ENCODE measurements around the gene CHN2.

The CHN2 gene

DNA sequence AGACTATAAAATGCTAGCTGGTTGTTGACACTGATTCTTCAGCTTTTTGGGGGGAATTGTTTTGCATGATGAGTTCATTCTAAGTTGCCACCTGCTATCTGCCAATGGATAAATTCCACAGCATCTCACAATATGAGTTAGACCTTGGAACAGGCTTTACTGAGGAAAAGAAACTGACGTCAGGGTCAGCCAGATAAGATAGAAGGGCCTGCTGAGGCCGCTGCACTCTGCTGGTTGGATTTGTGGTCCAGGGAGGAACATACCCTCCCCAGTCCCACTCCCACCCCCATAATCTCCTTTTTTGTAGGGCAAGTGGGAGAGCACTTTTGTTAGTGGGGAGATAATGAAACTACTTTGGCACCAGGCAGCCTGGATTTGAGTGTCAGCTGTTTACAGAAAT lies 258.4 kb downstream of the CHN2 start:
- Histone ChIP-seq H3K4me3 (ENCODE audit: insufficient read depth, low read depth, low read length, poor library complexity, severe bottlenecking) (no peak overlapping the region), H3K36me3 (ENCODE audit: control insufficient read depth, insufficient read depth, low read length) (no peaks in the 10 kb centered on the region), H3K9me3 (ENCODE audit: control insufficient read depth, low read length) (no peaks in the 10 kb centered on the region), H3K27me3 (replicated peaks; ENCODE audit: control insufficient read depth, insufficient read depth, low read length, poor library complexity, severe bottlenecking) (no peaks in the 10 kb centered on the region), H3K27ac (ENCODE audit: insufficient read depth, low read length, poor library complexity, severe bottlenecking) (no peak overlapping the region), H3K4me1 (ENCODE audit: control insufficient read depth, insufficient read depth, low read length, poor library complexity, severe bottlenecking) (no peaks in the 10 kb centered on the region)
- DNase-seq, result no peak

DNA sequence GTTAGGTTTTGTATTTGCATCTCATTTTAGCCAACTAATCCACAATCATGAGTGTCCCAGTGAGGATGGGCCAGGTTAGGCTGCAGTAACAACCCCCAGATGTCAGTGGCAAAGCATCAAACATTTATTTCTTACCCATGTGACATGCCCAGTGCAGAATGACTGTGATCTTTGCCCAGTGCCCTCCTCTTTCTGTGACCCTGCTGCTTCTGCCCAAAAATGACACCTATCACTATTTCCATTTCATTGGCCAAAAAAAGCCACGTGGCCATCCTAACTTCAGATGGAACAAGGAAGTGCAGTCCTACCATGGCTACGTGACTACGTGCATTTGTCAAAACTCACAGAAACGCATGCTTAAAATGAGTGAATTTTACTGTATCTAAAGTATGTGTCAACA lies 259.9 kb downstream of the CHN2 start:
- no peaks in the 10 kb centered on the region for H3K4me1 ChIP-seq (ENCODE audit: control insufficient read depth, insufficient read depth, low read length, poor library complexity, severe bottlenecking)
- no peak overlapping the region for H3K4me3 ChIP-seq (ENCODE audit: insufficient read depth, low read depth, low read length, poor library complexity, severe bottlenecking)
- H3K27ac ChIP-seq (ENCODE audit: insufficient read depth, low read length, poor library complexity, severe bottlenecking), result no peak overlapping the region
- H3K27me3 ChIP-seq (replicated peaks; ENCODE audit: control insufficient read depth, insufficient read depth, low read length, poor library complexity, severe bottlenecking), result no peaks in the 10 kb centered on the region
- no peaks in the 10 kb centered on the region for H3K36me3 ChIP-seq (ENCODE audit: control insufficient read depth, insufficient read depth, low read length)
- no peak for DNase-seq
- no peaks in the 10 kb centered on the region for H3K9me3 ChIP-seq (ENCODE audit: control insufficient read depth, low read length)

DNA sequence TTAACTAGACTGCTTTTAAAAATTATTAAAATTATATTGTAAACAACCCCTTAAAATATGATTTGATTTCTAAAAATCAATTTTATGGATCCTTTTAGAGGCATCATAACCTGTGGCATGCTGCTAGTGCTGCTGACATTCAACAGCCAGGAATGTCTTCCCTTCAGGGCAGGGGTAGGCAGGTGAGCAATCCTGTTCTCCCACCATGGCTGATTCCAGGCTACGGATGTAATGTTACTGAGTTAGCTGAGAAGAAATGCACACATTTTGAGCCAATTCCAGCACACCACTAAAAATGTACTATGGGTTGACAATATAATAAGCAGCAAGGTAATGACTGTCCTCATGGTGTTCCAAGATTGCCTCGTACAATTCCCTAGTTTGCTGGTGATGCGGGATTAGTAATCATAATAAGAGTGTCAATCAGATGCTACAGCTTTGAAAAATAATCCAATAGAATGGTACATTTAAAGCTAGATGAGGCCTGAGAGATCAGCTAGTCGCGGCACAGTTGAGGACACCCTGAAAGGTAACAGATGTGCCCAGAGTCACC lies 260.4 kb downstream of the CHN2 start:
- DNase-seq, result no peak
- no peaks in the 10 kb centered on the region for H3K9me3 ChIP-seq (ENCODE audit: control insufficient read depth, low read length)
- H3K27ac ChIP-seq (ENCODE audit: insufficient read depth, low read length, poor library complexity, severe bottlenecking), result no peak overlapping the region
- H3K4me3 ChIP-seq (ENCODE audit: insufficient read depth, low read depth, low read length, poor library complexity, severe bottlenecking), result no peak overlapping the region
- H3K36me3 ChIP-seq (ENCODE audit: control insufficient read depth, insufficient read depth, low read length), result no peaks in the 10 kb centered on the region
- no peaks in the 10 kb centered on the region for H3K27me3 ChIP-seq (replicated peaks; ENCODE audit: control insufficient read depth, insufficient read depth, low read length, poor library complexity, severe bottlenecking)
- no peaks in the 10 kb centered on the region for H3K4me1 ChIP-seq (ENCODE audit: control insufficient read depth, insufficient read depth, low read length, poor library complexity, severe bottlenecking)

DNA sequence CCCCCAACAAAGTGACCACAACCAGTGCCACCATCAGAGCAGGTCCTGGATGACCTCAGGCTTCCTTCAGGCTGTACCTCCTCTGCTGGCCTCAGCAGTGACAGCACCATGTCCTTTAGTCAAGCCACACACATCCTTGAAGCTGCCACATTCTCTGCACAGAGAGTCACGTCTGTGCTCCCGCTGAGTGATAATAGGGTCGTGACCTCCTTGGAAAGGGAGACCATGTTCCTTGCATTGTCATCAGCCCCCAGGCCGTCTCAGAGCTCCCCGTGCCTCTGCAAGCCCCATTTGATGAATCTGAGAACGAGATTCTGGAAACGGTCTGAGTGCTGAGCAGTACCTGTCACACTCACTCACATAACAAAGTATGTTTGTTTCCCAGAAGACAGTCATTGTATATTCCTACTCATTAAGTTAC lies 262.6 kb downstream of the CHN2 start:
- H3K4me3 ChIP-seq (ENCODE audit: insufficient read depth, low read depth, low read length, poor library complexity, severe bottlenecking), result no peak overlapping the region
- no peaks in the 10 kb centered on the region for H3K27me3 ChIP-seq (replicated peaks; ENCODE audit: control insufficient read depth, insufficient read depth, low read length, poor library complexity, severe bottlenecking)
- H3K9me3 ChIP-seq (ENCODE audit: control insufficient read depth, low read length), result no peaks in the 10 kb centered on the region
- H3K4me1 ChIP-seq (ENCODE audit: control insufficient read depth, insufficient read depth, low read length, poor library complexity, severe bottlenecking), result no peaks in the 10 kb centered on the region
- H3K27ac ChIP-seq (ENCODE audit: insufficient read depth, low read length, poor library complexity, severe bottlenecking), result no peak overlapping the region
- DNase-seq, result no peak
- no peaks in the 10 kb centered on the region for H3K36me3 ChIP-seq (ENCODE audit: control insufficient read depth, insufficient read depth, low read length)

DNA sequence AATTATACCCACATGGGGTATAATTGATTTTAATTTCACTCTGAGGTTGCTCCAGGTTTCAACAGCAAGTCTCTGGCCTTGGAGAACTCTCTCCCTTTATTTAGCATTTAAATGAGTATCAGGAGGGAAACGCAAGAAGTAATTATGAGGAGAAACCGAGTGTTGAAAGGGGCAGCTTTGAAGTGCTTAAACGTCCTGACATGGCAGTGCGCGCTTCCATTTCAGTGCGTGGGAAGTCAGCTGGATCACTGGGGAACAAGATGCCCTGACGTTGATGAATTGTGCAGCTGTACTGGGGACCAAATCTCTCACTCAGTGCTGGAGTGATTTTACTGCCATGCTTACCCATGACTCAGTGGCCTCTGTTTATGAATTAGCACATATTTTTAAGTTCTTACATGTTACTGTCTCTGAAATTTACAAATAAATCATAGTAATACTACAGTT lies 263.0 kb downstream of the CHN2 start:
- Histone ChIP-seq H3K27me3 (replicated peaks; ENCODE audit: control insufficient read depth, insufficient read depth, low read length, poor library complexity, severe bottlenecking) (no peaks in the 10 kb centered on the region), H3K4me3 (ENCODE audit: insufficient read depth, low read depth, low read length, poor library complexity, severe bottlenecking) (no peak overlapping the region), H3K36me3 (ENCODE audit: control insufficient read depth, insufficient read depth, low read length) (no peaks in the 10 kb centered on the region), H3K9me3 (ENCODE audit: control insufficient read depth, low read length) (no peaks in the 10 kb centered on the region), H3K27ac (ENCODE audit: insufficient read depth, low read length, poor library complexity, severe bottlenecking) (no peak overlapping the region), H3K4me1 (ENCODE audit: control insufficient read depth, insufficient read depth, low read length, poor library complexity, severe bottlenecking) (no peaks in the 10 kb centered on the region)
- DNase-seq, result no peak

DNA sequence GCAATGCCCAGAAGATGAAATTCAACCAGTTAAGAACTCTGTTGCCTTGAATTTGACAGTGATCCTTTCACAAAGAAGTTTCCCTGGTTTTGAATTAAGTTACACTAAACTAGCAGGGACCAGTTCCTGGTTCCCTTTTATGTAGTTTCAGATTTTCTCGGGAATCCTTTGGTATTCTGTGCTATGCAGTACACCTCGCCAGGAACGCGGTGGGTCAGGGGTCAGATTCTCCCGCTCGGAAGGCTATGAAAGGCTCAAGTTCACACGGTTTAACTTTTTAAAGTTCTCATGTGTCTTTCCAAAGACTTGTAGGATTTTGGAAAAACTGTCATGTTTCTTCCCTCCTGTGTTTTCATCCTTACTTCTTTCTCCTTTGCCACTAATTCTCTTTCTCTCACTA lies 264.4 kb downstream of the CHN2 start:
- Histone ChIP-seq H3K4me3 (ENCODE audit: insufficient read depth, low read depth, low read length, poor library complexity, severe bottlenecking) (no peak overlapping the region), H3K27me3 (replicated peaks; ENCODE audit: control insufficient read depth, insufficient read depth, low read length, poor library complexity, severe bottlenecking) (no peaks in the 10 kb centered on the region), H3K9me3 (ENCODE audit: control insufficient read depth, low read length) (no peaks in the 10 kb centered on the region), H3K4me1 (ENCODE audit: control insufficient read depth, insufficient read depth, low read length, poor library complexity, severe bottlenecking) (no peaks in the 10 kb centered on the region), H3K27ac (ENCODE audit: insufficient read depth, low read length, poor library complexity, severe bottlenecking) (no peak overlapping the region), H3K36me3 (ENCODE audit: control insufficient read depth, insufficient read depth, low read length) (no peaks in the 10 kb centered on the region)
- no peak for DNase-seq

DNA sequence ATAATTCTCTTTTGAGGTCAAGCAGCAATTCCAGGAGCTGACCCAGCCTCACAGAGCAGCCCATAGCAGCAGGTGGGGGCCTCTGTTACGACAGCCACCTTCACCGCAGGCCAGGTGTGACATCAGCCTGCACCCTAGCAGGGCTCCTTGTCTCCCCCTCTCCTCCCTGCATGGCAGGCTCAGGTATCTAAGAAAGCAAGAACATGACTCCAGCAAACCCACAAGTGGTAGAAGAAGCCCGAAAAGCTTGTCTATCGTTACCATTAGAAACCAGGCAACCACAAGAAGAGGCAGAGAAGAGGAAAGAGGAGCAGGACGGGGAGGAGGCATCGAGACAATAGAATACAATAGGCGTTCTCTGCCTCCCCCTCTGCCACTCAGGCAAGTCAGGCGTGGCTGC lies 265.0 kb downstream of the CHN2 start:
- no peaks in the 10 kb centered on the region for H3K4me1 ChIP-seq (ENCODE audit: control insufficient read depth, insufficient read depth, low read length, poor library complexity, severe bottlenecking)
- no peak for DNase-seq
- H3K9me3 ChIP-seq (ENCODE audit: control insufficient read depth, low read length), result no peaks in the 10 kb centered on the region
- H3K4me3 ChIP-seq (ENCODE audit: insufficient read depth, low read depth, low read length, poor library complexity, severe bottlenecking), result no peak overlapping the region
- H3K36me3 ChIP-seq (ENCODE audit: control insufficient read depth, insufficient read depth, low read length), result no peaks in the 10 kb centered on the region
- H3K27ac ChIP-seq (ENCODE audit: insufficient read depth, low read length, poor library complexity, severe bottlenecking), result no peak overlapping the region
- H3K27me3 ChIP-seq (replicated peaks; ENCODE audit: control insufficient read depth, insufficient read depth, low read length, poor library complexity, severe bottlenecking), result no peaks in the 10 kb centered on the region

DNA sequence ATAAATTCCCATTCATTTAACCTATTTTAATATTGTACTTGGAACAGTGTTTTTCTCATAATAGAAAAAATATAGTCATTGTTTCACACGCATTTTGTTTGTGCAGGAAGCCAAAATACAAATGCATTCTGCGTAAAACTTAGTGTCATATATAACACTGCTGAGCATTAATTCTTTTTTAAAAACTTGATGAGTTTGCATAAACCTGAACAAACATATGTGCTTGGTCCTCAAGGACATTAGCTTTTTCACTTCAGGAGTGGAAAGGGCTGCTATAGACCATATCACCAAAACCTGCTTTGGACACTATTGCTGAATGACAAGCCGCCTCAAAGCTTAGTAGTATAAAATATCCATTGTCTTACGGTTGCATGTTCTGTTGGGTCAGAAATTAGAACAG lies 267.4 kb downstream of the CHN2 start:
- no peaks in the 10 kb centered on the region for H3K4me1 ChIP-seq (ENCODE audit: control insufficient read depth, insufficient read depth, low read length, poor library complexity, severe bottlenecking)
- H3K27me3 ChIP-seq (replicated peaks; ENCODE audit: control insufficient read depth, insufficient read depth, low read length, poor library complexity, severe bottlenecking), result no peaks in the 10 kb centered on the region
- no peak overlapping the region for H3K4me3 ChIP-seq (ENCODE audit: insufficient read depth, low read depth, low read length, poor library complexity, severe bottlenecking)
- no peaks in the 10 kb centered on the region for H3K36me3 ChIP-seq (ENCODE audit: control insufficient read depth, insufficient read depth, low read length)
- DNase-seq, result no peak
- no peaks in the 10 kb centered on the region for H3K9me3 ChIP-seq (ENCODE audit: control insufficient read depth, low read length)
- no peak overlapping the region for H3K27ac ChIP-seq (ENCODE audit: insufficient read depth, low read length, poor library complexity, severe bottlenecking)

DNA sequence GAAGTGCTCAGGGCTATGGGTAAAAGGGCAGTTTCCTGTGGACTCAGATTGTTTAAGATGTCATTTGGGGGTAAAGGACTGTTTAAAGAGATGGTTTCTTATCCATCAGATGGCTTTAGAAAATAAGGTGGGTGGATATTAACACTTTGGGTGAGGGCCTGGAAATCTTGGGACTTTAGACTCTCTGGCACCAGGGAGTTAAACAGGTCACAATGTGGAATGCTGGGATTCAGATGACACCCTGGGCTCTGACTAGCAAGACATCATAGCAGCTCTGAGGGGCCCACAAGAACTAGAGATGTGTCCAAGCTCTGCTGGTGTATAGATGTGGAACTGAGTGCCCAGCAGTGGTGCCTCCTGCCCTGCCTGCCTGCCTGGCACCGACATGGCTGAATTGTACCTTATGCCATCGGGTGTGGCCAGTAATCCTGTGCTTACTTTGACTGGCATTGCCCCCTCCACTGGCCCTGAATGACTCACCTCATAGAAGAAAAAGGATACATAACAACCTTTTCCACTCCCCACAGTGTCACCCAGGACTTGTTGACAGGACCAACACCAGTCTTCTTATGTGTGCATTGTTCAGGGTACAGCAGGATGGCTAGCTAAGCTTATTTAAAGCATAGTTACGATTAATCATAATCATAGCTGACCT lies 269.1 kb downstream of the CHN2 start:
- no peaks in the 10 kb centered on the region for H3K4me1 ChIP-seq (ENCODE audit: control insufficient read depth, insufficient read depth, low read length, poor library complexity, severe bottlenecking)
- no peak overlapping the region for H3K27ac ChIP-seq (ENCODE audit: insufficient read depth, low read length, poor library complexity, severe bottlenecking)
- H3K27me3 ChIP-seq (replicated peaks; ENCODE audit: control insufficient read depth, insufficient read depth, low read length, poor library complexity, severe bottlenecking), result no peaks in the 10 kb centered on the region
- H3K36me3 ChIP-seq (ENCODE audit: control insufficient read depth, insufficient read depth, low read length), result no peaks in the 10 kb centered on the region
- H3K9me3 ChIP-seq (ENCODE audit: control insufficient read depth, low read length), result no peaks in the 10 kb centered on the region
- no peak overlapping the region for H3K4me3 ChIP-seq (ENCODE audit: insufficient read depth, low read depth, low read length, poor library complexity, severe bottlenecking)
- no peak for DNase-seq

DNA sequence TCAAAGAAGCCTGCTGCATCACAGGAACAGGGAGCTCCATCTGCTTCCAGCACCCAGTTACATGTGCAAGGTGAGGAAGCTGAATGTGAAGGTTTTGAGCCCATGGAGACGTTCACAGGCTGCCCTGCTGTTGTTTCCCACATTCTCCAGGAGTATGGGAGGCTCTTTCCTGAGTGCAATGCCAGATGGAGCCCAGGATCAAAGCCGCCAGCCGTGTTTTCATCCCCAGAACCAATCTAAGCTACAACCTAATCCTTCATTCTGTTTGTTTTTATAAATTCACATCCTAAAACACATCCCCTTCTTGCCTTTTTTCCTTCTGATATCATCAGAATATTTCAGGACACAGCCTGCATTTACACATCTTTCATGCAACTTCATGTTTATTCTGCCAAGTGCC lies 270.2 kb downstream of the CHN2 start:
- no peak overlapping the region for H3K4me3 ChIP-seq (ENCODE audit: insufficient read depth, low read depth, low read length, poor library complexity, severe bottlenecking)
- H3K27ac ChIP-seq (ENCODE audit: insufficient read depth, low read length, poor library complexity, severe bottlenecking), result no peak overlapping the region
- DNase-seq, result no peak
- no peaks in the 10 kb centered on the region for H3K27me3 ChIP-seq (replicated peaks; ENCODE audit: control insufficient read depth, insufficient read depth, low read length, poor library complexity, severe bottlenecking)
- H3K9me3 ChIP-seq (ENCODE audit: control insufficient read depth, low read length), result no peaks in the 10 kb centered on the region
- no peaks in the 10 kb centered on the region for H3K36me3 ChIP-seq (ENCODE audit: control insufficient read depth, insufficient read depth, low read length)
- no peaks in the 10 kb centered on the region for H3K4me1 ChIP-seq (ENCODE audit: control insufficient read depth, insufficient read depth, low read length, poor library complexity, severe bottlenecking)

All from effector memory CD4-positive, alpha-beta T cell (primary cell).